WERI-Rb-1 (cell line): ENCODE data around the gene MECP2.

ENCODE experiments used
- DNase-seq: peaks from one replicate; pipeline ENCODE4 v3.0.0-alpha.2; 2020
- H3K27ac ChIP-seq: fragments of 250-450 bp; sonication (Bioruptor Pico); 2 replicates; pipeline ENCODE4 v1.5.1; 2020; ENCODE audit warnings: mild to moderate bottlenecking, moderate library complexity
- H3K27me3 ChIP-seq: fragments of 250-450 bp; sonication (Bioruptor Pico); 2 replicates; pipeline ENCODE4 v1.5.1; 2021; ENCODE audit warnings: mild to moderate bottlenecking, low read depth, moderate library complexity; ENCODE audit not compliant: insufficient read depth, severe bottlenecking
- H3K36me3 ChIP-seq: fragments of 250-450 bp; sonication (Bioruptor Pico); 2 replicates; pipeline ENCODE4 v1.5.1; 2020; ENCODE audit warnings: mild to moderate bottlenecking, moderate library complexity
- H3K4me3 ChIP-seq: 2 replicates; pipeline ENCODE4 v1.5.1; 2011; ENCODE audit warnings: low read depth, mild to moderate bottlenecking, control low read depth, low read length
- H3K9me3 ChIP-seq: fragments of 250-450 bp; sonication (Bioruptor Pico); 2 replicates; pipeline ENCODE4 v1.5.1; 2021; ENCODE audit warnings: mild to moderate bottlenecking, moderate library complexity; ENCODE audit not compliant: severe bottlenecking
- TF ChIP-seq, protein P1 (sequence below): IDR thresholded peaks from 2 replicates; pipeline ENCODE4 v1.5.1; 2011; ENCODE audit warnings: low read depth, mild to moderate bottlenecking, control low read depth, inconsistent platforms, low read length

Gene MECP2

DNA sequence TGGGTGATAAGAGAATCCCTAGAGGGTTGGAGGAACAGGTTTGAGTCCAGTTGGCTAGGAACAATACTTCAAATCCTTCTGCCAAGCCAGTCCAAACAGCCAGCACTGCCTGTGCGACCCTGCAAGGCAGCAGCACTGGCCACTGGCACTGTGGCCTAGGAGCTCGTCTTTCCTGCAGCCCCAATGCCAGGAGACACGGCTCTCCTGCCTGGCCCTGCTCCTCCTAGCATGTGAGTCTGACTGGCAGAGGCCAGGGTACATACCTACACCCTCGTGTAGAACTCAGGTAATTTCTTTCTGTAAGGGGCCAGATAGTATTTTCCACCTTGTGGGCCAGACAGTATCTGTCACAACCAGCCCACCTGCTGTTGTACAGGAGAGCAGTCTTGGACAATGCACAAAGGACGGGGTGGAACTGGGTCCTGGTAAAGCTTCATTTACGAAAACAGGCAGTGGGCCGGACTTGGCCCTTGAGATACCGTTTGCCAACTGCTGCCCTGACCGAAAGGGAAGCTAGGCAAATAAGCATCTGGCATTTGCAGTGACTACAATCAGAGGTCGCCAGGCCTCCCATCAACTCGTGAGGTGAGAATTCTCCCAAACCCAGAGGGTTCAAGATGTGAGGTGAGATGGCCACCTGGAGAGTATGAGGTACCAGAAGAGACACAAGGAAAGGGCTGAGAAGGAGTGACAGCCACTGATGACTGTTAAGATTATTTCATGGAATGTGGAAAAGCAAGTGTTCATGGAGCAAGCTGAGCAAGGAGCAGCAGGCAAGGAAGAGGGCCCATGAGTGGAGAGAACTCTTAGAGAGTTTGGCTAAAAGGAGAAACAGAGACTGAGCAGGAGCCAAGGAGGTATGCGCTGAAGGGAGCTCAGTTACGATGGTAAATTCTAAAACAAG lies 48.1 kb downstream of the MECP2 start:
- H3K4me3 ChIP-seq, result no peak overlapping the region
- H3K9me3 ChIP-seq, result no peaks in the 10 kb centered on the region
- peaks cover 35% of the 10 kb centered on the region for H3K36me3 ChIP-seq
- H3K27me3 ChIP-seq, result no peaks in the 10 kb centered on the region
- DNase-seq, result no peak
- TF ChIP-seq, protein P1, sequence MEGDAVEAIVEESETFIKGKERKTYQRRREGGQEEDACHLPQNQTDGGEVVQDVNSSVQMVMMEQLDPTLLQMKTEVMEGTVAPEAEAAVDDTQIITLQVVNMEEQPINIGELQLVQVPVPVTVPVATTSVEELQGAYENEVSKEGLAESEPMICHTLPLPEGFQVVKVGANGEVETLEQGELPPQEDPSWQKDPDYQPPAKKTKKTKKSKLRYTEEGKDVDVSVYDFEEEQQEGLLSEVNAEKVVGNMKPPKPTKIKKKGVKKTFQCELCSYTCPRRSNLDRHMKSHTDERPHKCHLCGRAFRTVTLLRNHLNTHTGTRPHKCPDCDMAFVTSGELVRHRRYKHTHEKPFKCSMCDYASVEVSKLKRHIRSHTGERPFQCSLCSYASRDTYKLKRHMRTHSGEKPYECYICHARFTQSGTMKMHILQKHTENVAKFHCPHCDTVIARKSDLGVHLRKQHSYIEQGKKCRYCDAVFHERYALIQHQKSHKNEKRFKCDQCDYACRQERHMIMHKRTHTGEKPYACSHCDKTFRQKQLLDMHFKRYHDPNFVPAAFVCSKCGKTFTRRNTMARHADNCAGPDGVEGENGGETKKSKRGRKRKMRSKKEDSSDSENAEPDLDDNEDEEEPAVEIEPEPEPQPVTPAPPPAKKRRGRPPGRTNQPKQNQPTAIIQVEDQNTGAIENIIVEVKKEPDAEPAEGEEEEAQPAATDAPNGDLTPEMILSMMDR, result no peak
- H3K27ac ChIP-seq, result no peak overlapping the region

DNA sequence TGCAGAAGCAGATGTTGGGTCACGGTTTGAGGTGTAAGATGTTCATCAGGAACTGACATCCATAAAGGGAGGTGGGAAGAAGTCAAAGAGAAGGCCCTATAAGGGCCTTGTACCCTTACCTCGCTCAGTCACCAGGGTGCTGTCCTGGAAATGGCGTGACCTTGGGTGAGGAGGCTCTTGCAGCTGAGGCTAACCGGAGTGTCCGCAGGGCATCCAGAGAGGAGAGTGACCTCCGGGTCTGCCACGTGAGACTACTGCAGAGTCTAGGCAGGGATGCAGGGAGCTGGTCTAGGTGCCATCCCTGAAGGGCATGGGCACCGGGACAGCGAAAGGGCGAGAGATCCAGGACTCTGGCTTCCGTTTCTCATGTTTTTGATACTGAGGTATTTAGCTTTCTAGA lies 49.1 kb downstream of the MECP2 start:
- Histone ChIP-seq H3K36me3 (peaks cover 37% of the 10 kb centered on the region), H3K27me3 (no peaks in the 10 kb centered on the region), H3K27ac (no peak overlapping the region), H3K4me3 (no peak overlapping the region), H3K9me3 (no peaks in the 10 kb centered on the region)
- TF ChIP-seq, protein P1, result no peak
- DNase-seq, result no peak

DNA sequence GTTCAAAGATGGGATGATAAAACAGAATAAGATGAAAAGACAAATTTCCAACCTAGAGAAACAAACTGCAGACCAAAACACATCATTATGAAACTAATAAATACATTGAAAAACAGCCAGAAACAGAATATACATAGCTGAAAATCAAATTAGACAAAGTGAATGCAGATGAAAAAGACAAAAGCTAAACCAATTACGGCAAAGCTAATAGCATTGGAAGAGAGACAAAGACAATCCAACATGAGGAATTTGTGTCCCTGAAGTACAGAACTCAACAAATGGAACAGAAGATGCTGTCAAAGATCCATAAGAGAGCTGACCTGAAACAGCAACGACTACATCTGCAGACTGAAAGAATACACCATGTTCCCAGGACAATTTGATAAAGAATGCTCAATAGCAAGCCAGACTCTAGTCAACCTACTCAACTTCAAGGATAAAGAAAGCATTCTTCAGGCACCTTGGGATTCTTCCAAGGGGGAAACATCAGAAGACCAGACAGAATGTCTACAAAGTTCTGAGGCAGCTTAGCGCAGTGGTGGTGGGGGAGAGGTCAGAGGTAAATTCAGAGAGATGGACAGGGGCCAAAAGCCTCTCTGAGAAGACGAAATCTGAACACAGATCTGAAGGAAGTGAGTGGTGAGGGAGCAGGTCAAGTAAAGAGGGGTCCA lies 50.4 kb downstream of the MECP2 start:
- Histone ChIP-seq H3K27me3 (no peaks in the 10 kb centered on the region), H3K4me3 (no peak overlapping the region), H3K9me3 (no peaks in the 10 kb centered on the region), H3K27ac (no peak overlapping the region), H3K36me3 (peaks cover 32% of the 10 kb centered on the region)
- TF ChIP-seq, protein P1, result no peak
- no peak for DNase-seq

DNA sequence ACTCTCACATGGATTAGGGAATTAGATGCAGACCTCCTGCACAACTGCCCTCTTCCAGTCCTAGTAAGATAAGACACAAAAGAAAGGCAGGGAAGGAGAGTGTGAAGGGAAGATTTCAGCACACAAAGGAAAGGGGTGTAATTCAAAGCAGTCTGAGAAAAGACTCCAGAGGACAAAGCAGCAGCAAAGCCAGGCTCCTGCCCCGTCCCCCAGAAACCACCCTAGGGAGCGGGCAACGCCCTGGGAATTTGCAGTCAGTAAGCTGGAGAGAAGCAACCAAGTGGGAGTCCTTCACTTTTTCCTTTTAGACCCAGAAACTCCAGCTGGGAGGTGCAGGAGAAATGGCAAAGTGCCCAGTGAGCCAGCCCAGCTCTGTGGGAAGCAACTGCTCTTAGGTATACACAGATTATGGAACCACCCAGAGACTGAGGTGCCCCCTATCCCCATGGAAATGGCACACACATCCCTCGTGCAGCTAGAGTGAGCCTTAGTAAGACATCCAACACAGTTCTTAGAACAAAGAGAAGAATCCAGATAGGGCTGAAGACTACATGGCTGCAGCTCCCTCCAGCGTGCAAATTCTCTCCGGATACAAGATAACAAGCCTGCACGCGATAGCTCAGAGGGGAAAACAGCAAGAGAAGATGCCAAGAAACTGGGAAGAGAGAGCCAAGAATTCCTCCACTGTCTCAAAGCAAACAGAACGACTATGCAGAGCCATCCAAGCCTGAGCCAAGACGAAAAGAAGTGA lies 51.3 kb downstream of the MECP2 start:
- Histone ChIP-seq H3K4me3 (no peak overlapping the region), H3K36me3 (peaks cover 32% of the 10 kb centered on the region), H3K27me3 (peaks cover 1% of the 10 kb centered on the region), H3K27ac (no peak overlapping the region), H3K9me3 (no peaks in the 10 kb centered on the region)
- no peak for DNase-seq
- TF ChIP-seq, protein P1, result no peak

DNA sequence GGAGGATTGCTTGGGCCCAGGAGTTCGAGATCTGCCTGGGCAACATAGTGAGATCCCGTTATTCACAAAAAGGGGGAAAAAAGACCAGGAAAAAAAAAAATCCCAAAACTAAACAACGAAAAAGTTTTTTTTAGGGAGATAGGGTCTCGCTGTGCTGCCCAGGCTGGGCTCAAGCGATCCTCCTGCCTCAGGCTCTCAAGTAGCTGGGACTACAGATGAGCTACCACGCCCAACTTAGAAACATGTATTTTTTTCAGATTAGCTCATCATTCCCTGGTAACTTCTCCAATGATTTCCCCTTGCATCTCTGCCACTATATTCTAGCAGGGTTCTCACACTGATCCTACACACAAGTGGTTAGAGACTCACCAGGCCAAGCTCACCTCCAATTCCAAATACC lies 53.4 kb downstream of the MECP2 start:
- DNase-seq, result no peak
- H3K27ac ChIP-seq, result no peak overlapping the region

More for the DNA sequence above, 53.4 kb downstream of the MECP2 start:
- H3K36me3 ChIP-seq, result peaks cover 33% of the 10 kb centered on the region
- TF ChIP-seq, protein P1, result no peak
- H3K27me3 ChIP-seq, result peaks cover 9% of the 10 kb centered on the region
- H3K4me3 ChIP-seq, result no peak overlapping the region
- no peaks in the 10 kb centered on the region for H3K9me3 ChIP-seq
